Heart right ventricle (tissue), 16 donors: ENCODE results near the gene PLA2R1. TPM values are rescaled to one million over a fixed set of nuclear protein-coding genes. Genes with fewer than 3 reads are reported as not detected.

Experiments used
- ATAC-seq, 8 donors: fragments of 200-7000 bp; cut with Tn5 transposase; one replicate each; pipeline ENCODE4 v1.9.1; 2020; ENCODE audit warnings: mild to moderate bottlenecking in 8 of 8, moderate library complexity in 8 of 8, moderate number of reproducible peaks in 1 of 8
- DNase-seq, 2 donors: peaks; one replicate each; pipeline ENCODE4 v3.0.0-alpha.2; 2020
- H3K27ac ChIP-seq, 10 donors: fragments of 200-600 bp; sonication (generic) in 2 of 10; one replicate each; pipeline versions ENCODE4 v1.5.0 to v1.8.0; 2020 to 2022; ENCODE audit warnings: mild to moderate bottlenecking in 3 of 10
- H3K27me3 ChIP-seq, 7 donors: fragments of 200-600 bp; one replicate each; pipeline ENCODE4 v1.8.0; 2021 to 2022; ENCODE audit warnings: mild to moderate bottlenecking in 2 of 7
- H3K36me3 ChIP-seq, 9 donors: fragments of 200-600 bp; sonication (generic) in 1 of 9; one replicate each; pipeline versions ENCODE4 v1.5.0 to v1.8.0; 2020 to 2022; ENCODE audit warnings: mild to moderate bottlenecking in 2 of 9
- H3K4me1 ChIP-seq, 9 donors: fragments of 200-600 bp; sonication (generic) in 1 of 9; one replicate each; pipeline versions ENCODE4 v1.5.0 to v1.8.0; 2020 to 2022; ENCODE audit warnings: mild to moderate bottlenecking in 4 of 9
- H3K4me3 ChIP-seq, 10 donors: fragments of 200-600 bp; sonication (generic) in 2 of 10; one replicate each; pipeline versions ENCODE4 v1.5.0 to v1.8.0; 2020 to 2022; ENCODE audit warnings: mild to moderate bottlenecking in 7 of 10, moderate library complexity in 2 of 10
- H3K9me3 ChIP-seq, 11 donors: fragments of 200-600 bp in 10 of 11; sonication (generic) in 2 of 11; one replicate each; pipeline versions ENCODE4 v1.5.0 to v1.8.0; 2013 to 2022; ENCODE audit warnings: mild to moderate bottlenecking in 2 of 11, control low read depth in 1 of 11, moderate library complexity in 1 of 11
- CTCF ChIP-seq, 9 donors: fragments of 200-600 bp; sonication (generic) in 2 of 9; IDR thresholded peaks; one replicate each; pipeline versions ENCODE4 v1.5.0 to v1.8.0; 2021 to 2022; ENCODE audit warnings: antibody characterized with exemption in 9 of 9, mild to moderate bottlenecking in 5 of 9, moderate library complexity in 1 of 9
- WGBS, 2 donors: extraction: QIAGEN DNeasy Blood & Tissue Kit; methylation state at CpG; one replicate each; pipeline ENCODE4 v1.1.7; 2013; ENCODE audit warnings: inconsistent platforms in 1 of 2; 5-methylcytosine and 5-hydroxymethylcytosine counted together
- intact Hi-C, 10 donors: fragments of 100-400 bp; cut with DNase I; formaldehyde crosslinking; loops; one replicate each; pipeline versions ENCODE4 v1.11.1 to v1.14.2; 2022
- polyA plus RNA-seq, 2 donors: library from polyadenylated mRNA; stranded (reverse); fragments of 200-250 nt; gene quantifications; one replicate each; pipeline ENCODE4 v1.2.3, GENCODE V29; 2013
- total RNA-seq, 10 donors: library from RNA; stranded (reverse); fragmentation: NEBNext Ultra II Directional in 3 of 10; extraction: Animal tissue kit (Norgen Biotek cat#: 25700) in 3 of 10; gene quantifications; one replicate each; pipeline versions ENCODE4 v1.2.1 to v1.2.4, GENCODE V29; 2021 to 2023
- donor health status: Arrhythmogenic right ventricular cardiomyopathy.
- donor health status: ischemic (EF 13 %, LVEDD 7.1; RV severe dilation, severe dysfunction).
- donor health status: healthy with polysubstance abuse.
- donor health status: DM: no; HTN: yes; CAD: no.
- donor health status: DM: no; HTN: no; CAD: no.
- donor health status: ischemic (EF 25% LVEDD 6.9; RV normal size, moderate dysfunction).
- donor health status: ischemic (EF 25% LVEDD 5.7; RV mildly dilated, moderate dysfunction).
- donor health status: healthy.
- donor health status: DM: yes; HTN: yes; CAD: no.
- donor health status: Ischemic cardiomyopathy.
- donor health status: ischemic (EF 35%, LVEDD 5.7; RV mildly dilated, moderate dysfunction).
- donor health status: nonischemic (EF 11% LVEDD 7.7; RV severe dilation, severe dysfunction).
- donor health status: DM: yes; HTN: yes; CAD: no.
- donor health status: PGD.
- donor health status: ischemic (EF 29% LVEDD 5.4; RV normal size, mild dysfunction).
- donor health status: nonischemic (EF 23%, LVEDD 6.1; RV moderate dilation, normal function).

Gene PLA2R1
- total and polyA plus RNA-seq, 12 donors, result 0.38 to 3.7 (median 2.8) TPM

- ATAC-seq (no peak), DNase-seq (no peak)
- no peak overlapping the region for H3K4me3 ChIP-seq
- peaks cover 0 to 10% (median 7%) of the 10 kb centered on the region in 7 donors for H3K27me3 ChIP-seq
- no peaks in the 10 kb centered on the region for H3K36me3 ChIP-seq
- no peaks in the 10 kb centered on the region for H3K9me3 ChIP-seq
- WGBS, 2 donors, result 90 to 92% methylated on average over 6 of the region's 6 CpGs
- intact Hi-C loops, result no loop called here
- no peak for TF ChIP-seq CTCF (IDR thresholded peaks at IDR 0.05)
- H3K4me1 ChIP-seq, result peaks cover 0 to 32% (median 7%) of the 10 kb centered on the region in 9 donors
- H3K27ac ChIP-seq, result peak overlapping the region in 1 of 10 donors; percentile 80
Observed at GRCh38 chr2:159902722-159903121, 159.7 kb downstream of the PLA2R1 start.

GRCh38 chr2:159900343-159900742, 162.1 kb downstream of the PLA2R1 start:
- TF ChIP-seq CTCF (IDR thresholded peaks at IDR 0.05), result no peak
- Histone ChIP-seq H3K4me3 (no peak overlapping the region), H3K4me1 (peaks cover 0 to 32% (median 7%) of the 10 kb centered on the region in 9 donors), H3K27ac (no peak overlapping the region), H3K27me3 (peaks cover 0 to 10% (median 7%) of the 10 kb centered on the region in 7 donors), H3K36me3 (no peaks in the 10 kb centered on the region), H3K9me3 (no peaks in the 10 kb centered on the region)
- 89 to 97% methylated on average over 1 of the region's 1 CpG for WGBS, 2 donors
- DNase-seq (no peak), ATAC-seq (no peak)
- intact Hi-C loops, result no loop called here

GRCh38 chr2:159898441-159898840, 164.0 kb downstream of the PLA2R1 start:
- no peak for DNase-seq
- H3K36me3 ChIP-seq, result no peaks in the 10 kb centered on the region
- H3K27me3 ChIP-seq, result no peaks in the 10 kb centered on the region
- H3K4me1 ChIP-seq, result peaks cover 0 to 21% (median 0%) of the 10 kb centered on the region in 9 donors
- TF ChIP-seq CTCF (IDR thresholded peaks at IDR 0.05), result no peak
- ATAC-seq, result no peak
- H3K4me3 ChIP-seq, result no peak overlapping the region
- WGBS, 2 donors, result 87 to 90% methylated on average over 6 of the region's 6 CpGs
- no peaks in the 10 kb centered on the region for H3K9me3 ChIP-seq
- intact Hi-C loops, result no loop called here
- no peak overlapping the region for H3K27ac ChIP-seq

- Histone ChIP-seq H3K9me3 (no peaks in the 10 kb centered on the region), H3K4me3 (no peak overlapping the region), H3K27ac (no peak overlapping the region), H3K27me3 (no peaks in the 10 kb centered on the region), H3K4me1 (peaks cover 0 to 20% (median 0%) of the 10 kb centered on the region in 9 donors), H3K36me3 (no peaks in the 10 kb centered on the region)
- DNase-seq (no peak), ATAC-seq (no peak)
- TF ChIP-seq CTCF (IDR thresholded peaks at IDR 0.05), result no peak
- 95 to 98% methylated on average over 5 of the region's 5 CpGs for WGBS, 2 donors
- intact Hi-C loops, result no loop called here
Observed at GRCh38 chr2:159897720-159898119, 164.7 kb downstream of the PLA2R1 start.
